Stimulated activated naive CD8-positive, alpha-beta T cell treated with anti-CD3 and anti-CD28 coated beads, Interleukin-15, Interleukin-2, amounts not matched to agents 100 U/mL and 50 U/mL, for 24 hours (primary cell): Measurements from ENCODE around the gene PPARA.
"Not testable (repeated sequence)": the region's sequence is repeated elsewhere in the genome, so short reads cannot be mapped to it uniquely, and the experiment has no call there.

Source experiments
- ATAC-seq: fragments of 150-1000 bp; cut with Tn5 transposase; one replicate; pipeline ENCODE4 v1.10.0; 2021
- DNase-seq: peaks from one replicate; pipeline ENCODE4 v3.0.0; 2021

PPARA gene

DNA sequence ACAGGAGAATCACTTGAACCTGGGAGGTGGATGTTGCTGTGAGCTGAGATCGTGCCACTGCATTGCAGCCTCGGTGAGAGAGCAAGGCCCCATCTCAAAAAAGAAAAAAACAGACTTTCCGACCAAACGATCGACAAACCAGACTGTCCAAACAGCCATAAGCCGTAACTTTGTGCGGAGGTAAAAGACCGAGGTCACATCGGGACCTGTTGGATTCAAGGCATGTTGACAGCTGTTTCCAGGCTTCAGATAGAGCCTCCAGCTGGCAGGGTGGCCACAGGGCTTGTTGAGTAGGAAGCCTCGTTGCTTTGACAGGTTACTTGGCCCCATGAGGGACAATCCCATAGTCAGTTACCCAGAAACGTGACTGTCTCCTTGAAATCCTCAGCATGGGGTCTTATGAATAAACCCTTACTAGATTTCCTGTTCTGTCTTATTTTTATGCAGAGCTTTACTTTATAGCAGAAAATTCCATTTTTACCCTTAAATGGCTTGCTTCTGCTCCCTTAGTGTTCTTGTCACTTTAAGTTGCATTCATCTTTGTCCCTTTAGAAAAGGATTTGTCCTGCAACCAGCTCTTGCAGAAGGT, 22.3 kb downstream of the PPARA start:
- DNase-seq (no peak), ATAC-seq (no peak)

DNA sequence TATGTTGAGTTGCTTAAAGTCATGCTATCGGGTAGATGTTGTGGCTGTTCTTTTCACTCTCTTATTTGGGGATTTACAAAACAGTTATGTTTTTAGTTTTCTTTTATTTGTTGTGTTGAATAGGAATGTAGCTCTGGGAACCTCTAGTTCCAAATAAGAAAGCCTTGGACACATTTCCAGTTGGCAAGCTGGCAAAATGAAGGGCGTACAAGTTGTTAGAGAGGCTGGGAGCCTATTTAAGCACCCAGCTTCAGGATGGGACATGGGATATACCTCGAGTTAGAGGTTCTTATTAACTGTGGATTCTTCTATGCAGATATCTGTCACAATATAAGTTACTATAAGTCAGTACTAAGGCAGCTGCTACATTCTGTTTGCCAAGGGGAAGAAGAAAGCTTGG, 22.8 kb downstream of the PPARA start:
- ATAC-seq: no peak
- no peak for DNase-seq

DNA sequence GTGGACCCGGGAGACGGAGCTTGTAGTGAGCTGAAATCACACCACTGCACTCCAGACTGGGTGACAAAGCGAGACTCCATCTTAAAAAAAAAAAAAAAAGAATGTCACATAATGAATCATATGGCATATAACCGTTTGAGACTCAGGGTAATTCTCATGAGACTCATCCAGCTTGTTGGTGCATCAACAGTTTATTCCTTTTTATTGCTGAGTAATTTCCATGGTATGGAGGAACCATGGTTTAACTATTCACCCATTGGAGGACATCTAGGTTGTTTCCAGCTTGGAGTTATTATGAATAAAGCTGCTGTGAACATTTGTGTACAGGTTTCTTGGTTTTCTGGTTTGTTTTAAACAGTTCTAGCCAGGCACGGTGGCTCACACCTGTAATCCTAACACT, 25.3 kb downstream of the PPARA start:
- no peak for ATAC-seq
- DNase-seq: no peak

DNA sequence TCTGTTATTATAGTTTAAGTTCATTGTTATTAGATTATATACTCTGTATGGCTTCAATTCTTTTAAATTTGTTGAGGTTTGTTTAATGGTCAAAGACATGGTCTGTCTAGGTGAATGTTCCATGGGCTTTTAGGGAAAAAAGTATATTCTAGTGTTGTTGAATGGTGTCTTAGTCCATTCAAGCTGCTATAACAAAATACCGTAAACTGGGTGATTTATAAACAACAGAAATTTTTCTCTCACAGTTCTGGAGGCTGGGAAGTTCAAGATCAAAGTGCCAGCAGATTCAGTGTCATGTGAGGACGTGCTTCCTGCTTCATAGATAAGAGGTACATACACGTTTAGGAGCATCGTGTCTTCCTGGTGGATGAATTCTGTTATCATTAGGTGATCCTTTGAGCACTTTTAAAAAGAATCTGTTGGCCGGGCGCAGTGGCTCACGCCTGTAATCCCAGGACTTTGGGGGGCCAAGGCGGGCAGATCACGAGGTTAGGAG, 26.2 kb downstream of the PPARA start:
- DNase-seq (no peak), ATAC-seq (no peak)

DNA sequence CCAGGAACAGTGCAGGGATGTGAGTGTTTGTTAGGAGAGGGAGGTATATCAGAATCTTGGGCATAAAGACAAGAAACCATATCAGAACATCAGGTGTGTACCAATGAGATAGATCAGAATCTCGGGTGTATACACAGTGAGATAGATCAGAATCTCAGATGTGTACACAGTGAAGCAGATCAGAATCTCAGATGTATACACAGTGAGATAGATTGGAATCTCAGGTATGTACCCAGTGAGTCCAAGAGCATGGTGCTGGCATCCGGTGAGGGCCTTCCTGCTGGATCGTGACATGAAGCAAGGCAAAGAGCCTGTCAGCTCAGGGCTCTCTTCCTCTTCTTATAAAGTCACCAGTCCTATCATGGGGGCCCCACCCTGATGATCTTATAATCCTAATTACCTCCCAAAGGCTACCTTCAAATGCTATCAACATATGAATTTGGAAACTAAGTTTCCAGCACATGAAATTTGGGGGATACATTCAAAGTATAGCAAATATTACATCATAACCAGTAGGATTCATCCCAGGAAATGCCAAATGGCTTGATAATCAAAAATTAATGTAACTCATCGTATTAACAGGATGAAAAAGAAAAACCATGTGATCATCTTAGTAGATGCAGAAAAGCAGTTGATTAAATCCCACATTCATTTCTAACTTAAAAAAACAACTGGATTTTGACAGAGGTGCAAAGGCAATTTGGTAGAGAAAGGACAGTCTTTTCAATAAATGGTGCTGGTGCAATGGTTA, 28.6 kb downstream of the PPARA start:
- no peak for ATAC-seq

DNA sequence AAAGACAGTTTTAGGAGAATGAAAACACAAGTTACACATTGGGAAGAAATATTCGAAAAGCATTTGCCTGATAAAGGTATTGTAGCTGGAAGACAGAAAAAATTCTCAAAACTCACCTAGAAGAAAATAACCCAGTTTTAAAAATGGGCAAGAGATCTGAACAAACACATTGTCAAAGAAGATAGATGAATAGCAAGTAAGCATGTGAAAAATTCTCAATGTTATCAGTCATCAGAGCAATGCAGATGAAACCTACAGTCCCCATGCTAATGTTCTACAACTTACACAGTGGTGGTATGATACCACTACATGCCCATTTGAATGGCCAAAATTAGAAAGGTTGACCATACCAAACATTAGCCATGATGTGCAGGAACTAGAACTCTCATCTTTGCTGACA, 29.4 kb downstream of the PPARA start:
- no peak for ATAC-seq
- DNase-seq: no peak

More for the DNA sequence above, 28.6 kb downstream of the PPARA start:
- no peak for DNase-seq

DNA sequence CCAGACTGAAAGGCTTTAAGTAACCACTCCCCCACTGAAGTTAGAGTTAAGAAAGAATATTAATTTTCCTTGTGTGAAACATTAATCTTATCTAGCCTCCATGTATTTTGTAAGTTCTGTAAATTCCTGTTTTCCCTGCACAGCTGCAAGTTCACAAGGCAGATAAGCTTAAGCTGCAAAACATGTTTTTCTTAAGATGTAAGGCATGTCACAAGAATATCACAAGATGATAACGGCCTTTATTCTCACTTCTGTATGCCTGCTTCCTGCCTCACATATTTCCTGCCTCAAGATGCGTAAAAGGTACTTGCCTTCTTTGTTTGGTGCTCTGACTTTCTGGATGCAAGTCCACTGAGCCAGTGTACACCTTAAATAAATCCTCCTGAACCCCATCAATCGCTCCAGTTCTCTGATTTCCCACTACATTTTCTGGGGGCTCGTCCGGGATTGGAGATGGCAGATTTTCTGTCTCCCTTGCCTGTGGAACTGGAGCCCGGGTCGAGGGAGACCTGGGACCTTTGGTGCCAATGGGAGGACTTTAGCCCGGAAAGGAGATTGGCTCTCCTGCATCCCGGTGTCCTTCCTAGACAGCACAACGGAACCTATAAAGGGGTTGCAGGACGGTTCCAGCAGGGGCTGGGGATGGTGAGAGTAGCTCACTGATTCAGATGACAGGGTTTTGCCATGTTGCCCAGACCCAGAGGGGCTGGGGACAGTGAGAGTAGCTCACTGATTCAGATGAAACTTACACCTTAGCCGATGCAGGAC, 30.2 kb downstream of the PPARA start:
- ATAC-seq (no peak), DNase-seq (peak; percentile 27)

DNA sequence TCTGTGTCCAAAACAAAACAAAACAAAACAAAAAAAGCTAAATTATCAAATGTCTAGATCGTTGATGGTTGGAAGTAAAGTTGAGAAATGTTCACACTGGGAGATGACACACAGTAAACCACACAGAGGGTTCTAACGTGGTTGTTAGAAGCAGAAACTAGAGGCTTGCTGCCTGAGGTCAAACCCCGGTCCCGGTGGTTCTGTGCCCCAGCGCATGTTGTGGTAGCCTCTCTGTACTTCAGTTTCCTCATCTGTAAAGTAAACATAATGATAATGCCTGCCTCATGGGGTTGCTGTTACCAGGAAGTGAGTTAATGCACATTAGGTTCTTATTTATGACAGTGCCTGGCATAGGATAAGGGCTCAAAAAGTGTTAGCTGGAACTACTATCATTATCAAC, 33.4 kb downstream of the PPARA start:
- no peak for DNase-seq
- no peak for ATAC-seq

DNA sequence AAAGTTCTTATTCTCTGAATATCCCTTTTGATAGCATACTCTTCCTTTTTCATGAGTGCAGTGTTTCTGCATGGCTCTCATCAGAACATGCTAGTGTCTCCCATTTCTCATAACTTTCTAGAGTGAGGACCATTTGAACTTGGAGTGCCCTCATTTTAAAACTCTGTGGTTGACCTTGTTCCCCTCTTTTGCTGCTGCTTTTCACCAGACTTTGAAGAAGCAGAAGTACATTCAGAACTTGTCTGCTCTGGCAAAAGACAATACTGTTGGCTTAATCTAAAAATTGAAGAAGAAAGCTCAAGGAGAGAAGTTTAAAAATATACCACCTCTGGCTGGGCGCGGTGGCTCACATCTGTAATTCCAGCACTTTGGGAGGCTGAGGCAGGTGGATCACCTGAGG, 35.0 kb downstream of the PPARA start:
- no peak for DNase-seq
- no peak for ATAC-seq

DNA sequence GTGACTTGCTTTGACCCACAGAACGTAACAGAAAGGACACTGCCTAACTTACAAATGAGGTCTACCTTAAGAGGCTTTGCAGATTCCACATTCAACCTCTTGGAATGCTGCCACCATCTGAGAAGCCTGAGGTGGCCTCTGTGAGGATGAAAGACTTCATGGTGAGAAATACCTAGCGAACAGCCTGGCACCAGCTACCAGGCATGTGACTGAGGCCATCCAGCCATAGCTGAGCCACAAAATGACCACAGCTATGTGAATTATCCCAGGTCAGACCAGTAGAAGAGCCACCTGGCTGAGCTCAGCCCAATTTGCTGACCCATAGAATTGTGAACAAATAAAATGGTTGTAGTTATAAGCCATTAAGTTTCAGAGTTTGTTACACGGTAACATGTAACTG, 37.5 kb downstream of the PPARA start:
- DNase-seq: no peak
- no peak for ATAC-seq

DNA sequence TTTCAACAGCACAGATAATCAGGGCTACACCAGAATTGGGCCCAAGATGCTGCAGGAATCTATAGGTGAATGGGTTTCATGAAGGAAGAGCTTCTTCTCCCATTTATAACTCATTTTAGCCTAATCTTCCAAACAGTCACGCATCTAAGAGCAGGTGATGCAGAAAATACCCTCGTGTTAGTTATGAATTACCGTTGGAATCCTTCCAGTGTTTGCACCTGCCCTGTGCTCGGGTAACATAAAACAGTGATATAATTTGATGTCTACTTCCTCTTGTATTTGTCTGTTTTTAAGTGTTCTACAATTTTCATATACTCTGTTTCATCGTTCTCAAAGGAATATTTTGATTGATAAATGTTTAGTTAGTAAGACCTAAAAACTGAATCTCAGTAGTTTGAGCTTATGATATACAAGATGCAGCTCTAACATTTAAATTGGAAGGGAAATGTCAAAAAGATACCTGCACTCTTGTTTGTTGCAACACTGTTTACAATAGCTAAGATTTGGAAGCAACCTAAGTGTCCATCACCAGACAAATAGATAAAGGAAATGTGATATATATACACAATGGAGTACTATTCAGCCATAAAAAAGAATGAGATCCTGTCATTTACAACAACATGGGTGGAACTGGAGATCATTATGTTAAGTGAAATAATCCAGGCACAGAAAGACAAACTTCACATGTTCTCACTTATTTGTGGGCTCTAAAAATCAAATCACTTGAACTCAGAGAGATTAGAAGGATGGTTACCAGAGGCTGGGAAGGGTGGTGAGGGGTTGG, 42.1 kb downstream of the PPARA start:
- no peak for DNase-seq
- ATAC-seq: no peak

DNA sequence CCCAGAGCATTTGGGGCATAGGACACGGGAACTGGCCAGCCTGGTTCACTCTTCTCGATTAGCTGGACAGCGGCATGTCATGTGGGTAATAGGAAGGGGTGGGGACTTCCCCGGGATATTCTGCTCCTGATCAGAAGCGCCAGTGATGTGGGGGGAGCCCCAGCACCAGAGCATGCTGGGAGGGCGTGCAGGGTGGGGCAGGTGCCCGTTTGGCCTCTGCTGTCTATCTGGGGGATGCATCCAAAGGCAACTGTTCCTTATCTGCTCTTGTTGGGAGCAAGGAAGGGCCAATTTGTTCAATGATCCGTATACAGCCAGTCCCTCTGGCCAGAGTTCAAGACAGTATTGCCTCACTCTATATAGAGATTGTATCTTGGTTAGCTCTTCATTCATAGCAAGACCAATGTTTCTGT, 43.6 kb downstream of the PPARA start:
- ATAC-seq: no peak
- no peak for DNase-seq

DNA sequence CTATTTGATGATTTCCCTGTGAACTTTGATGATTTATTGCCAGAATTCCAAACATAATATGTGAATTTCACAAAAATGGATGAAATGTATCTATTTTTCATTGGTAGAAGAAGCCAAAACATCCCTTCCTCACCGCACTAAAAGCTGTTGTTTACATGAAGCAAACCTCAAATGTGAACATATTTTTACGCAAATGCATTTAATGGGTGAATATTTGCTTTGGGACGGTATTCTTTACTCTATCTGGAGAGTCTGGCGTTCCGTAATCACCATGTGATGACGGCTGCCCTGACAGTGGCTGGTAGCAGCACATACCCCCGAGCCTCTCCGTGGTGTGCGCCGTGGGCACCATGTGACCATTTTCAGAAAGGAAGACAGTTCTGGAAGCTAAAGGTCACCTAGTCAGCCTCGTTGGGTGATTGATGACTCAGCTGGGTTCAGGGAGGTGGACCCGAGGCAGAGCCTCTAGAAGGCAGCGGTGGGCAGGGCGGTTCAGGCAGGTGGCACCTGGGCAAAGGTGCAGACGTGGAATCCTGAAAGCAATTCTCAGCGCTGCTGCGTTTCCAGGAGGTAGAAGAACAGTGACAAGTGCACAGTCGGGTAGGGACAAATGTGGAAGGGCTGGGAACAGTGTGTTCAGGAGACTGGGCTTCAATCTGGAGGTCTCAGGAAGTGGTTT, 45.3 kb downstream of the PPARA start:
- ATAC-seq (no peak), DNase-seq (no peak)

DNA sequence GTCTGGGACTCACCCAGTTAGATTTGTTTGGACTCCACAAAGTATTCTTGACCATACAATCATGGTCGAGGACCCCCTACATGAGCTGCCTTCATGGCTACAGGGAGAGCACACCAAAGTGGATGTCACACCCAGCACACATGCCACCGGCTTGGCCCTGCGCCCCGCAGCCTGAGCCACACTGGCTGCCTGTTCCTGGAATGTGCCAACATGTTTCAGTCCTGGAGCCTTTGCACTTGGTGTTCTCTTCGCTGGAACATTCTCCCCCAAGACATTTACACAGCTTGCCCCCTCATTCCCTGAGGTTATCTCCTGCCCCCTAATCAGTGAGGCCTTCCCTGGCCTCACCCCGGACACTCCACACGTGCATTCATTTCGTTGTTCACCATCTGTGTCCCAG, 46.0 kb downstream of the PPARA start:
- no peak for ATAC-seq
- no peak for DNase-seq

DNA sequence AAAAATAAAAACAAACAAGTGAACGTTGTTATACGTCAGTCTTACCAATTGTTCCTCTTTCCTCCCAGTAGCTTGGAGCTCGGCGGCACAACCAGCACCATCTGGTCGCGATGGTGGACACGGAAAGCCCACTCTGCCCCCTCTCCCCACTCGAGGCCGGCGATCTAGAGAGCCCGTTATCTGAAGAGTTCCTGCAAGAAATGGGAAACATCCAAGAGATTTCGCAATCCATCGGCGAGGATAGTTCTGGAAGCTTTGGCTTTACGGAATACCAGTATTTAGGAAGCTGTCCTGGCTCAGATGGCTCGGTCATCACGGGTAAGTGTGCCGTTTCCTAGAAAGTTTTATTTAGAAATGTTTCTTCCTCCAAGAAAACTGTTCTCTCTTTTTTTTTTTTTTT, 47.9 kb downstream of the PPARA start:
- DNase-seq (no peak), ATAC-seq (no peak)

DNA sequence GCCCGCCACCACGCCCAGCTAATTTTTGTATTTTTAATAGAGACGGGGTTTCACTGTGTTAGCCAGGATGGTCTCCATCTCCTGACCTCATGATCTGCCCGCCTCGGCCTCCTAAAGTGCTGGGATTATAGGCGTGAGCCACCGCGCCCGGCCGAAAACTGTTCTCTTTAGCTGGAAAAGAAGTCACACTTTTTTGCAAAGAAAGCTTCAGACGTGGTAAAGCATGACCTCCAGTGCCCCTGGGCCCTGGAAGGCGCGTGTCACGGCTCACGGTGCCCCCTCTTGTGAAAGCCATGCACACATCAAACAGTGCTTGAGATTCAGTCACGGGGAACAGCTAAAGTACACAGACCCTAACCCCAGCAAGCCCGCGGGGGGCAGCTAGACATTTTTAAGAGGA, 48.5 kb downstream of the PPARA start:
- not testable (repeated sequence) for DNase-seq, ATAC-seq

DNA sequence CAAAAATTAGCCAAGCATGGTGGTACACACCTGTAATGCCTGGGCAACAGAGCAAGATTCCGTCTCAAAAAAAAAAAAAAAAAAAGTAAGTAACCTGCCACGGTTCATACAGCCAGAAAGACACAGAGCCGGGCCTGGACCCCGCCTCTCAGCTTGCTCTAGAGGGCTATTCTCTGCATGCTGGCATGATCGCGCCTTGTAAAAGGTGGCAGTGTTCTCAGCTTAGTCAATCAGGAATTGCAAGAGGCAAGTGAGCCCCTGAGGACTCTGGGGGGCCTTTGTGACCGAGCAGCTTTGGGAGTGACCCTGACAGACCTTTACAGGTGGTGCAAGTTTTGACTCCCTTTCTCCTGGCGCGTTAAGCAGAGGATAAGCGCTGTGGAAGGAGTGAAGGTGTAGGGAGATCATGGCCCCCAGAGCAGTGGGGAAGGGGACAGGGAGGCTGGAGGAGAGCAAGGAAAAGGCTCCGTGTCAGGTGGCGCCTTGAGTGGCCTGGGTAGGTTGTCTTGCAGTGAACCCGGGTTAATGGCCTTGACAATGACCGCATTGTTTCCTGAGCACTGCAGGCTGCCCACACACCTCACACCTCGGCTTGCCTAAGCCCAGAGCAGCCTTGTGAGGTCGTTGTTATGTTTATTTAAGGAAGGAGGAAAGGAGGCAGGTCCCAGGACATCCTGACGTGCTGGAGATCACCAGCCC, 50.9 kb downstream of the PPARA start:
- no peak for ATAC-seq

DNA sequence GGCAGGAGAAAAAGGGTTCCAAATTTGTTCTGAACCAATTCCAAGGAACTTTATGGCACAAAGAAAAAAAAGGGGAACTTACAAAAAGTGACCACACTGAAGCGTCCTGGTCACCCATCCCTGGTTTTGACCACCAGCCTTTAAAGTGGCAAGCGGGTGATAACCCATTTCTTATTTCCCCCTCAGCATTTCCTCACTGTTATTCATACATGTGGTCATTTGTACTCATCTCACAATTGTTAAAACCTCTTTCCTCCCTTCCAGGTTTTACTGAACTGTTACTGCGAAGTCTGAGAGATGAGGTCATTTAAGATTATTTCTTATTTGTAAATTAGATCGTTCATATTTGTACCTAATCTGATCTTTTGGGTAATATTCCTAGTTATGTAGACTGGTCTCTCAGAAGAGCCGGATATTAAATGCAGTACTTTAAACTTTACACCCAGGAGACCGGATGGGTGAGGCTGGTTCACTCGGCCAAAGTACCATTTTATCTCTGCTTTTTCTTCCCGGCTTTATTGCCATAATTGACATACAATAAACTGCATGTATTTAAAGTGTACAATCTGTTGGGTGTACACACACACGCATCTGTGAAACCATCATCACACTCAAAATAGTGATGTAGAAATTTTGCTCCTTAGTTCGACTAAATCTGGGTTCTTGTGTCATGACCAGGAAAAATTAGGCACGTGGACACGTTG, 52.7 kb downstream of the PPARA start:
- DNase-seq (no peak), ATAC-seq (no peak)

More for the DNA sequence above, 50.9 kb downstream of the PPARA start:
- no peak for DNase-seq

DNA sequence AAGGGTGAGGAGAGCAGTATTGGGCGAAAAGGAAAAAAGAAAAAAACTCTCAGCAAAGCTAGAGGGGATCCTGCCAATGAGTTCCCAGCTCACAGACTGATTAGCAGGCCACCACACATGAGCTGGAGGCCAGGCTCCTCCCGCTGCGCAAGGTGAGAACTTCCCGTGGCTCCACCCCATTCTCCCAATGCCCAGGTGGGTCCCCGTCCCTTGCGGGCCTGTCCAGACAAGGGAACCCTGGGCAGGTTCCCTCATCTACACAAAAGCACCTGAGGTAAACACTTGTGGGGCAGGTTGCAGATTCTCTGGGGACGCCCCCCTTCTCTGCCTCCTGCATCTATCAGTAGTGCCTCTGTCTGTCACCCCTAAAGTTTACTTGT, 53.3 kb downstream of the PPARA start:
- ATAC-seq (no peak), DNase-seq (no peak)

DNA sequence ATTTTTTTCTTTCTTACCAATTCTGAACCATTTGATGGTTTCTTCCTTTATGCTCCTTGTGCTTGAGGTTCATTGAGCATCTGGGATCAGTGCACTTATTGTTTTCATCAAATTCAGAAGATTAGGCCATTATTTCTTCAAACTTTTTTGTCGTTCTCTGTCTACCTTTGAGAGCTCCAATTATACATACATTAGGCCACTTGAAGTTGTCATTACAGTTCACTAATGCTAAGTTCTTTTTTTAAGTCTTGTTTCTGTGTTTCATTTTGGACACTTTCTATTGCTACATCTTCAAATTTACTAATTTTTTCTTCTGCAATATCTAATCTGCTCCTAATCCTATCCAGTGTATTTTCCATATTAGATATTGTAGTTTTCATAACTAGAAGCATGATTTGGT, 58.9 kb downstream of the PPARA start:
- ATAC-seq (no peak), DNase-seq (no peak)

DNA sequence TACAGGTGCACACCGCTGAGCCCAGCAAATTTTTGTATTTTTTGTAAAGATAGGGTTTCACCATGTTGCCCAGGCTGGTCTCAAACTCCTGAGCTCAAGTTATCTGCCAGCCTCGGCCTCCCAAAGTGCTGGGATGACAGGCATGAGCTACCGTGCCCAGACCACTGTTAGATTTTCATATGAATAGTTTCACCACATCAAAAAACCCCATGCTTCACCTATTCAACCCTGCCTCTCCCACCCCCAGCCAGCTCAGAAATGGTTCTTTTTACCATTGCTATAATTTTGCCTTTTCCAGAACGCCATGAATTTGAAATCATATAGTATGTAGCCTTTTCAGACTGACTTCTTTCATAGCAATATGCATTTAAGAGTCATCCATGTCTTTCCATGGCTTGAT, 61.9 kb downstream of the PPARA start:
- ATAC-seq: no peak
- DNase-seq: no peak
